GM06990 (cell line): Measurements from ENCODE around the gene HBG2.

Source experiments
- DNase-seq: peaks from one replicate; pipeline ENCODE4 v3.0.0-alpha.2; 2011; ENCODE audit not compliant: insufficient read length; ENCODE audit errors: extremely low read depth
- H3K27me3 ChIP-seq: replicated peaks from 2 replicates; pipeline ENCODE4 v1.6.0; 2011; ENCODE audit warnings: low read length; ENCODE audit not compliant: control insufficient read depth, insufficient read depth
- H3K36me3 ChIP-seq: 2 replicates; pipeline ENCODE4 v1.5.1; 2011; ENCODE audit warnings: low read length; ENCODE audit not compliant: control insufficient read depth, insufficient read depth
- H3K4me3 ChIP-seq: replicated peaks from 2 replicates; pipeline ENCODE4 v1.5.1; 2011; ENCODE audit warnings: low read depth, mild to moderate bottlenecking, control low read depth, low read length
- CTCF ChIP-seq: IDR thresholded peaks from 2 replicates; pipeline ENCODE4 v1.5.1; 2011; ENCODE audit warnings: low read length, control low read depth, mild to moderate bottlenecking, inconsistent platforms; ENCODE audit not compliant: insufficient read depth, poor library complexity, severe bottlenecking

HBG2 gene

DNA sequence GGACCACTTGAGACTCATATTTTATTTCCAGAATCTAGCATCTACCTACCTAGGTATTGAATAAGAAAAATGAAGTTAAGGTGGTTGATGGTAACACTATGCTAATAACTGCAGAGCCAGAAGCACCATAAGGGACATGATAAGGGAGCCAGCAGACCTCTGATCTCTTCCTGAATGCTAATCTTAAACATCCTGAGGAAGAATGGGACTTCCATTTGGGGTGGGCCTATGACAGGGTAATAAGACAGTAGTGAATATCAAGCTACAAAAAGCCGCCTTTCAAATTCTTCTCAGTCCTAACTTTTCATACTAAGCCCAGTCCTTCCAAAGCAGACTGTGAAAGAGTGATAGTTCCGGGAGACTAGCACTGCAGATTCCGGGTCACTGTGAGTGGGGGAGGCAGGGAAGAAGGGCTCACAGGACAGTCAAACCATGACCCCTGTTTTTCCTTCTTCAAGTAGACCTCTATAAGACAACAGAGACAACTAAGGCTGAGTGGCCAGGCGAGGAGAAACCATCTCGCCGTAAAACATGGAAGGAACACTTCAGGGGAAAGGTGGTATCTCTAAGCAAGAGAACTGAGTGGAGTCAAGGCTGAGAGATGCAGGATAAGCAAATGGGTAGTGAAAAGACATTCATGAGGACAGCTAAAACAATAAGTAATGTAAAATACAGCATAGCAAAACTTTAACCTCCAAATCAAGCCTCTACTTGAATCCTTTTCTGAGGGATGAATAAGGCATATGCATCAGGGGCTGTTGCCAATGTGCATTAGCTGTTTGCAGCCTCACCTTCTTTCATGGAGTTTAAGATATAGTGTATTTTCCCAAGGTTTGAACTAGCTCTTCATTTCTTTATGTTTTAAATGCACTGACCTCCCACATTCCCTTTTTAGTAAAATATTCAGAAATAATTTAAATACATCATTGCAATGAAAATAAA lies 29.8 kb downstream of the HBG2 start:
- no peak for TF ChIP-seq CTCF
- no peak for DNase-seq
- H3K4me3 ChIP-seq: no peak overlapping the region
- no peaks in the 10 kb centered on the region for H3K27me3 ChIP-seq
- H3K36me3 ChIP-seq: no peaks in the 10 kb centered on the region

GRCh38 chr11:5223686-5224085 lies 30.9 kb downstream of the HBG2 start:
- Histone ChIP-seq H3K27me3 (no peaks in the 10 kb centered on the region), H3K4me3 (no peak overlapping the region), H3K36me3 (no peaks in the 10 kb centered on the region)
- DNase-seq: no peak
- TF ChIP-seq CTCF: no peak

DNA sequence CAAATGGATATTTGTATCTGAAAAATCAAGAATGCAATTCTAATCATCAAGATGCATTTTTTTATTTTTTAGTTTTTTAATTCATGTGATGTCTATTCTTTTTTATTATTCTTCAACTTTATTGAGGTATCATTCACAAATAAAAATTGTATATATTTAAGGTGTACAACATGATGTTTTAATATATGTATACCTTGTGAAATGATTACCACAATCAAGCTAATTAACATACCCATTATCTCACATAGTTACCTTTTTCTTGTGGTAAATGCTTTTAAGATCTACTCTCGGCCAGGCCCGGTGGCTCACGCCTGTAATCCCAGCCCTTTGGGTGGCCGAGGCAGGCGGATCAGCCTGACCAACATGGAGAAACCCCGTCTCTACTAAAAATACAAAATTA lies 31.4 kb downstream of the HBG2 start:
- no peaks in the 10 kb centered on the region for H3K27me3 ChIP-seq
- no peak for TF ChIP-seq CTCF
- no peak overlapping the region for H3K4me3 ChIP-seq
- no peaks in the 10 kb centered on the region for H3K36me3 ChIP-seq
- DNase-seq: no peak

GRCh38 chr11:5210376-5210885 lies 44.1 kb downstream of the HBG2 start:
- no peak overlapping the region for H3K4me3 ChIP-seq
- H3K27me3 ChIP-seq: no peaks in the 10 kb centered on the region; the same call in 1 of the 2 replicates
- TF ChIP-seq CTCF: no peak
- no peak for DNase-seq
- no peaks in the 10 kb centered on the region for H3K36me3 ChIP-seq

GRCh38 chr11:5204787-5205186 lies 49.8 kb downstream of the HBG2 start:
- peak; percentile 47 for TF ChIP-seq CTCF
- H3K4me3 ChIP-seq: no peak overlapping the region
- no peaks in the 10 kb centered on the region for H3K27me3 ChIP-seq
- H3K36me3 ChIP-seq: no peaks in the 10 kb centered on the region
- DNase-seq: no peak
